Glomerular visceral epithelial cell (primary cell): ENCODE data around the gene KIF5C.
A peak's percentile ranks its signal among the peaks of the same experiment; 100 is the strongest.
"Not testable (repeated sequence)": the region's sequence is repeated elsewhere in the genome, so short reads cannot be mapped to it uniquely, and the experiment has no call there.

Source experiments
- DNase-seq: peaks from one replicate; pipeline ENCODE4 v3.0.0-alpha.2; 2016; ENCODE audit errors: extremely low spot score

KIF5C gene

DNA sequence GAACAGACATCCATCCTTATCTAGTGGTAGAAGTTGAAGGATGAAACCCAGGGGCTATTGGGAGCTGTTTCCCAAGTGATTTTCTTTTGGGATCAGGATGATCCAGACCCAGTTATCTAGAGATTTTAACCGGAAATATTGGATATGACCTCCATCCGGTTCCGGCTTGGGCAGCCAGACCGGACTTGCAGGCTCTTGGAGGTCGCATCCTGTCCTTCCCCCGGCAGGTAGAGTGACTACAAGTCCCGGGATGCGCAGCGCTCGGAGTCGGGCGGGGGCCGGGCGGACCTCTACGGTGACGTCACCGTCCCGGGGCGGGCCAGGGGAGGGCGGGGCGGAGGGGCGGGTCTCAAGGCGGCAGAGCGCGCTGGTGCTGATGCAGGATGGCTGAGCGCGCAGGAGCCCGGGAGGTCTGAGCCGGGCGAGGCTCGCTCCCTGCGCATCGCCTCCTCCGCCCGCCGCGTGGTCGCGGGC, at the start of gene KIF5C:
TSS of gene KIF5C (plus strand) at position 360 of the 474 bp plus-strand sequence. CDS start 391 bp downstream, outside the sequence.
- peak; percentile 97 for DNase-seq

DNA sequence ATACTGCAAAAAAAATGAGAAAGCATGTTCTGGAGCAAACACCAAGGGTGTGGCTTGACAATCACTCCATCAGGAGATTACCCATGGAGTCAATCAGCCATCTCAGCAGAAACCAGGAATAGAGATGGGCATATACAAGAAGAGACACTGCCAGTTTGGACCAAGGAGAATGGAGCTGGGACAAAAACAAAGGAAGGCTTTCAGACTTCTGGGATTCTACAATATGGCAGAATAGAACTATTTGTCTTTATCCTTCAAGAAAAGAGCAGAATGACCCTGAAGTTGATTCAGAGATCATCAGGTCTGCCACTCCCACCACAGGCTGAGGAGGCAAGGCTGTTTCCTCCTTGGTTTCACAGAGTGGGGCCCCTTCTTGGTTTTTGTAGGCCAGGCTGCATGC, 48.2 kb upstream of the KIF5C start:
- DNase-seq, result no peak

DNA sequence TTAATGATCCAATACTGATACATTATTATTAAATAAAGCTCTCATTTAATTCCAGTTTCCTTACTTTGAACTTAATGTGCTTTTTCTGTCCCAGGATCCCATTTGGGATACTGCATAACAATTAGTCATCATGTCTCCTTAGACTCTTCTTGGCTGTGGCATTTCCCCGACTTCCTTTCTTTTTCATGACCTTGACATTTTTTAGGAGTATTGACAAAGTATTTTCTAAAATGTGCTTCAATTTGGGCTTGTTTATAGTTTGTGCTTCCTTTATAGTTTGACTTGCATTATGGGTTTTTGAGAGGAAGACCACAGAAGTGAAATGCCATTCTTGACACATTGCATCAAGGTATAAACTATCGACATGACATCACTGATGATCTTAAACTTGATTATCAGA, 46.1 kb upstream of the KIF5C start:
- DNase-seq, result no peak

DNA sequence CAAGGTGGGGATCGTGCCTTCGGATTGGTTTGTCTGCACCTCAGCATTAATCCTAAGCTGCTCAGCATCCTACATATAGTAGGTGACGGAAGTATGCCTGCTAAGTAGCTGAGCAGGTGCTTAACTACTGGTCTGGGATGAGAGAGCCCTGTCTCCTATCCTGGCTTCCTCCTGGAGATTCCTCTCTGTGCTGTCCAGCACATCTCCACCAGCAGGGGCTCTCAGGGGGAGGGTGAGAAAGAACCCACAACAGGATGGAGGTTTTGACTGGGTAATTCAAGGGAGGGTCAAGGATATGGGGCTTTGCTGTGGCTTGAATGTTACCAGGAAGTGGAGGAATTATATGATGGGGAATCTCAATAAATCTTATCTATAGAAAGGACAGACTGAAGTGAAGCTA, 45.4 kb upstream of the KIF5C start:
- peak; percentile 15 for DNase-seq

- no peak for DNase-seq
These were observed 42.4 kb upstream of the KIF5C start for GRCh38 chr2:148832637-148833036.

- no peak for DNase-seq
These were observed 33.0 kb upstream of the KIF5C start for GRCh38 chr2:148842050-148842449.

DNA sequence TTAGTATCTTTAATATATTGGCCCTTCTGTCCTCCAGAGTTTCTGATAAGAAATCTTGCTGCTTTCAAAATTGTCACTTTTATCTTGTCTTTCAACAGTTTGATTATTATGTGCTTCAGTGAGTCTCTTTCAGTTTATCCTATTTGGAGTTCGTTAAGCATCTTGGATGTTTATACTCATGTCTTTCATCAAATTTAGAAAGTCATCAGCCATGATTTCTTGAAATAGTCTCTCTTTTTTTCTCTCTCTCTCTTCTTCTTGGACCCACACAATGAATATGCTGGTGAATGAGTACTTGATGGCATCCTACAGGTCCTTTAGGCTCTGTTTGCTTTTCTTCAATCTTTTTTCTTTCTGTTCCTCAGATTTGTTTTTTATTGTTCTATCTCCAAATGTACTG, 26.9 kb upstream of the KIF5C start:
- DNase-seq, result no peak

DNA sequence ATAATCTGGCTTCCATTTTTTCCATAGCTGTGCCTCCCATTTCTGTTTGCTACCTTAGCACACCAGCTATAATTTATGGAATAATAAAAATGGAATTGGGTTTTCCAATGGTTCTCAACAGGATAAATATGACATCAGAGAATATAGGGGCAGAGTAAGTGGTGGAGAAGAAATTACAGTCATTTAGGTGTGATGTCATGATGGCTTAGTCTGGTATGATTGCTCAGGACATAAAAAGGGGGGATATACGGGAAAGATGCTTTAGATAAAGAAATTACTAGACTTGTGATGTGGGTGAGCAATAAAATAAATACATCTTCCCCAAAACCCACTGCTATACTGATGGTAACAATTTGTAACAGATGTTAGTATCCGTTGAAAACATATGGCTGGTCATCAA, 21.6 kb upstream of the KIF5C start:
- no peak for DNase-seq

GRCh38 chr2:148860037-148860436, 15.0 kb upstream of the KIF5C start:
- DNase-seq, result no peak

DNA sequence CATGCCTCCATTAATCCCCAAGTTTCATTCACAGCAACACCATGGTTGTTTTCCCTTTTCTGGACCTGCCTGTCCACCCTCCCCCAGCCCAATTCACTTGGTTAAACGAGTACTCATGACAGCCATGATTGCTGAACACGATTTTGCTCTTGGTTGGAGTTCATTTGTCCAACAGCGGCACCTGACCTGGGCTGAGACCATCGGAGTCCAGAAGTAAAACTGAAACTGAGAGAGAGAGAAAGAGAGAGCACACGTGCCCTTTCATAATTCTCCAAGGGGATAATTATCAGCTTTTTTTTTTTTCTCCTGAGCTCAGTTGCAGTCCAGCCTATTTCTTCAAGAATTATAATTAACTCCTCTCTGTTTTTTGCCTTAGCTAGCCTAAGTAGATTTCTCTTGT, 13.7 kb upstream of the KIF5C start:
- DNase-seq, result no peak

DNA sequence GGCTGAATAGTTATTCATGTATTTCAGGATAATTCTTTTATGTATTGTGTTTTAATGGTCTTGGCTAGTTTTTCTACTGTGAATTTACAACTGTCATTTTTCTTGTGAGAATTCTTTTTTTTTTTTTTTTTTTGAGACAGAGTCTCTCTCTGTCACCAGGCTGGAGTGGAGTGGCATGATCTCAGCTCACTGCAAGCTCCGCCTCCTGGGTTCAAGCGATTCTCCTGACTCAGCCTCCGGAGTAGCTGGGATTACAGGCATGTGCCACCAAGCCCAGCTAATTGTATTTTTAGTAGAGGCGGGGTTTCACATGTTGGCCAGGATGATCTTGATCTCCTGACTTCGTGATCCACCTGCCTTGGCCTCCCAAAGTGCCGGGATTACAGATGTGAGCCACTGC, 12.5 kb upstream of the KIF5C start:
- not testable (repeated sequence) for DNase-seq

- DNase-seq, result no peak
These were observed 9.5 kb upstream of the KIF5C start for GRCh38 chr2:148865512-148865911.

GRCh38 chr2:148866091-148866490, 8.9 kb upstream of the KIF5C start:
- DNase-seq, result no peak

- DNase-seq, result no peak
These were observed 7.8 kb upstream of the KIF5C start for GRCh38 chr2:148867079-148867769.

DNA sequence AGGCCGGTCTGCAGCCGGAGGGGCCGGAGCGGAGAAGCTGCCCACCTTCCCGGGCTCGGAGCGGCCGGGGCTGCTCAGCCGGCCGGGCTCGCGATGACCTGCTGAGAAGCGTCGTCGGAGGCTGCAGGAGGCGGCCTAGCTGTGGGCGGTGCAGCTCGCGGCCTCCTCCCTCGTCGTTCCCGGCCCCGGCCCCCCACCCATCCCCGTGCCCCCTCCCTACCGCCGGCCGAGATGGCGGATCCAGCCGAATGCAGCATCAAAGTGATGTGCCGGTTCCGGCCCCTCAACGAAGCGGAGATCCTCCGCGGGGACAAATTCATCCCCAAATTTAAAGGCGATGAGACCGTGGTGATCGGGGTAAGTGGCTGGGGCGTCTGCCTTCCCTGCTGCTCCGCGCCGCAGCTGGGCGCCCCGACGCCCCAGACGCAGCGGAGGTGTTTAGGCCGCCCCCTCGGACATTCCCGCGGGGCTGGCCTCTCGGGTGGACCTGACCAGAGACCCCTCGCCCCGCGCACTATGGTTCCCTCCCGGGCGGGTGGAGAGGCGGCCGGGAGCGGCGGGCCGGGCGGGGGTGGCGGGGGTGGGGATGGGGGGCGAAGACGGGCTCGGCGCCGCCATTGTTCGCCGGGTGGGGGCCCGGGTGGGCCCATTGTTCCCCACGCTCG, 492 bp downstream of the KIF5C start:
- no peak for DNase-seq

DNA sequence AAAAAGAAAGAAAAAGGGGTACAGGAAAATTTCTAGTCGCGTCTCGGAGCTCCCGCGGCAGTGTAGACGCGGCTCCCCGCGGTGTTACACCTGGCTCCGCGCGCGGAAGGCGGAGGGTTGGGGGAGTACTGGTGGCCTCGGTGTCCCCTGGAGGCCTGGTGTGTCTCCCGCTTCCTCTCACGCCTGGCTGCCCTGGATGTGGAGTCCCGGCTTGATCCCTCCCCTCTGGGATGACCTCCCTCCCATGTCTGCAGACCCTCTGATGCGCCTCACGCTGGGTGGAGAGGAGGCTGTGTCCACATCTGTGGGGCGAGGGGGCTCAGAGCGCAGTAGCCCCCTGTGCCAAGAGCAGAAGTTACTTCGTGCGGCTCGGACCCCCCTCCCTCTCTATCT, 1.2 kb downstream of the KIF5C start:
- no peak for DNase-seq

GRCh38 chr2:148876595-148877402, 1.8 kb downstream of the KIF5C start:
- peak; percentile 17 for DNase-seq

DNA sequence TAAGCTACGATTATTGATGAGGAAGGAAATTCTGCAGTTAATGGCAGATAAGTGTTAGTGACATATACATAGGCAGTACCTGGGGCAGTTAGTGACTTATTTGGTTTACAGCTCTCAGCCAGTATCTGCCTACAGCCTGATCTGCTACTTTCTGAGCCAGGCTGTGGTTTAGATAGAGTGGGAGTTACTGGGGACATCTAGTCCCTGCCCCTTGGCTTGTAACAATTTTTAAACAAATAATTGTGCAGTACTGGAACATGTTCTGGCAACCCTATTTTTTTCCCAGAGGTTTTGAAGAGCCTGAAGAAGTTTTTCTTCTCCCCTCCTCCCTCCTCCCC, 2.3 kb downstream of the KIF5C start:
- DNase-seq, result no peak

GRCh38 chr2:148880636-148881035, 5.6 kb downstream of the KIF5C start:
- DNase-seq, result no peak

DNA sequence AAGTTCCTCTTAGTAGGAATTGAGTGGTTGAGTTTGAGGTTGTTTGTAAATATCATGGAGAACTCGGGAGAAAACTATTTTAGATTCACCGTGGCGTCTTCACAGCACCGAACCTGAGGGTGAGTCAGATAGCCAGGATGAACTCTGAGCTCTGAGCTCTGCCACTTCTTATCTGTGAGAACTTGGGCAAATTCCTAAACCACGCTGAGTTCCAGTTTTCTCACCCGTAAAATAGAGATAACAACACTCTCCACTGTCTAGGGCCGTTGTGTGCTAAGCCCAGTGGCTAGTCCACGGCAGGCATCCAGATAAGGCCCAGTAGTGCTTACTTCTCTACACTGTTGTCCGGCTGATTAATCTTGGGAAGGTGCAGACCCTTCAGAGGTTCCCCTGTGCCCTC, 7.0 kb downstream of the KIF5C start:
- no peak for DNase-seq

GRCh38 chr2:148885209-148885608, 10.2 kb downstream of the KIF5C start:
- no peak for DNase-seq

- DNase-seq, result no peak
These were observed 11.0 kb downstream of the KIF5C start for GRCh38 chr2:148885988-148886387.
